GM12874 (cell line): ENCODE data around the gene PLEKHB2.

Experiments
- TF ChIP-seq, protein P1 (sequence below): IDR thresholded peaks from 2 replicates; pipeline ENCODE4 v1.5.1; 2011; ENCODE audit warnings: low read depth, mild to moderate bottlenecking, control low read depth, low read length, moderate library complexity; ENCODE audit not compliant: insufficient read depth

Gene PLEKHB2

DNA sequence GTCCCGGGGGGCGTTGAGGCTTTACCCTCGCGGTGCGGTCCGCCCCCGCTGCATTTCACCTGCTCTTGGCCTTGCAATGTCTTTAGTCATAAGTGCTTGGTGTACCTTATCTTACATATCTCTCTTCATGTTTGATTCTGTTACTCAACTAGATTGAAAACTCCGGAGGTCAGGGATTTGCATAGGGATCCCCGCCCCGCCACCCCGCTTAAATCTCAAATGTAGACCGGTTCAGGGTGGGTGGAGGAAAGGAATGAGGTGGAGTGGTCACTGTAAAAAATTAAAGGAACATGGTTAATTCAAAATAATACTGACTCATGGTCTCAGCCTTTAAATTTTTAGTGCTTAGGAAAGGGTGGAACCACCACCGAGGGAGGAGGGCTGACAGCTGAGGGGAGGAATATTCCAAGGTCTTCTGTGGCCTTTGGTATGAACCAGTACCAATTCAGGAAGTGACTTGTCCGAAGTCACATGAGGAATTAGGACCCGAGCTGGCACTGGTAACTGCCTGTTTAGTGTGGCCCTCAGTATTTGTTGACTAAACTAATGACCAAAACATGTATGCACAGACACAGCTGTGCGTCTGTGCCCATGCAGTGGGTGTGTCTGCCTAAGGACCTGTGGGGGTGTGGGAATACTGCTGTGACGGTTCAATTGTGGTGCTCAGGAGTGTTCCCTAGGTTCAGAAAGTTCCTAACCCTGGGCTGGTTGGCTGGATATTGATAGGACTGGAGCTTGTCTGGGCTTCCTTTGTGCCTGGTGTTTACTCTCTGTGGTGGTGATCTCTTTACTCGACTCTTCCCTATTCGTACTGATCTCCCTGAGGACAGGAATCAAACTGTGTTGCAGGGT lies 1.0 kb downstream of the PLEKHB2 start:
- TF ChIP-seq, protein P1, sequence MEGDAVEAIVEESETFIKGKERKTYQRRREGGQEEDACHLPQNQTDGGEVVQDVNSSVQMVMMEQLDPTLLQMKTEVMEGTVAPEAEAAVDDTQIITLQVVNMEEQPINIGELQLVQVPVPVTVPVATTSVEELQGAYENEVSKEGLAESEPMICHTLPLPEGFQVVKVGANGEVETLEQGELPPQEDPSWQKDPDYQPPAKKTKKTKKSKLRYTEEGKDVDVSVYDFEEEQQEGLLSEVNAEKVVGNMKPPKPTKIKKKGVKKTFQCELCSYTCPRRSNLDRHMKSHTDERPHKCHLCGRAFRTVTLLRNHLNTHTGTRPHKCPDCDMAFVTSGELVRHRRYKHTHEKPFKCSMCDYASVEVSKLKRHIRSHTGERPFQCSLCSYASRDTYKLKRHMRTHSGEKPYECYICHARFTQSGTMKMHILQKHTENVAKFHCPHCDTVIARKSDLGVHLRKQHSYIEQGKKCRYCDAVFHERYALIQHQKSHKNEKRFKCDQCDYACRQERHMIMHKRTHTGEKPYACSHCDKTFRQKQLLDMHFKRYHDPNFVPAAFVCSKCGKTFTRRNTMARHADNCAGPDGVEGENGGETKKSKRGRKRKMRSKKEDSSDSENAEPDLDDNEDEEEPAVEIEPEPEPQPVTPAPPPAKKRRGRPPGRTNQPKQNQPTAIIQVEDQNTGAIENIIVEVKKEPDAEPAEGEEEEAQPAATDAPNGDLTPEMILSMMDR: no peak

DNA sequence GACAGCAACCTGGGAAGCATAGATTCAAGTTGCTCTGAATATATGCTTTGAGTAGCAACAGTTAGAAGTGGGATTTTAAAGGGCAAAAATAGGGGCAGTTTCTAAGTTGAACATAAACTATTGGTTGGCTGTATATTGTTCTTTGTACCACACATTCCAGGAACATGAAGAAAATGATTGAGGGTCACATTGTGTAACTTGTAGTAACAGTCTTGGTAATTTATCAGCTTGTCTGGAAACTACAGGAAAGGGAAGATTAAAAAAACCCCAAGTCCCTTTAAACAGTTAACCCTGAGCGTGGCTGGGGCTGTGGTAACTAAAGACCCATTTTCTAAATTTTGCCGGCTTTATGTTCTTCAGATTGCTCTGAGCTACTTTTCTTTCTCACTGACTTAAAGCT lies 7.4 kb downstream of the PLEKHB2 start:
- TF ChIP-seq, protein P1: no peak

DNA sequence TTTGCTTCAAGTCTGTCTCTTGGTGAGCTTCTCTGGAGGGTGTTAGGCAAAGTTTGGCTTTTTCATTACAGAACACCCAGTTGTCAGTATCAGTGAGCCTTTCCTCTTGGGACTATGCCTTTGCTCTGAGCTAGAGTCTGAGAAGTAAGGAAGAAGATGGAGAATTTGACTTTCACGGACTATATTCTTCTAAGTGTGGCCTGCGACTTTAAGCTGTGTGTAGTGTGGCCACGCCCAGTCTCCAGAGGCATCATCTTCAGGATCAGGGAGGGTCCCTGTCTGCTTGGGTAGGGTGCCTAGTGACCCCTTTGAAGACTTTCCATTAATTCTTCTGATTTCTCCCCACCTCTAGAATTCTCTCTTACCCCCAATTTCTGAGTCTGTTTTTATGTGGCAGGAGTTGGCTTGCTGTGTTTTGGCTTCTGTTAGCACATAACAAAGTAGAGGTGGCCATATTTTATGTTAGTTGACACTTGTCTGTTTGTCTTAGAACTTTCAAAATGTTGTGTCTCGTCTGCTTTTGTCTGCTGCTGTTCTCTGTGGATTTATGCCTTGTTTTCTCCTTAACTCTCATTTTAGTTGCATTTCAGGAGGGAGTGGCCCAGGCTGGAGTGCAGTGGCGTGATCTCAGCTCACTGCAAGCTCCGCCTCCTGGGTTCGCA lies 8.6 kb downstream of the PLEKHB2 start:
- TF ChIP-seq, protein P1: no peak

DNA sequence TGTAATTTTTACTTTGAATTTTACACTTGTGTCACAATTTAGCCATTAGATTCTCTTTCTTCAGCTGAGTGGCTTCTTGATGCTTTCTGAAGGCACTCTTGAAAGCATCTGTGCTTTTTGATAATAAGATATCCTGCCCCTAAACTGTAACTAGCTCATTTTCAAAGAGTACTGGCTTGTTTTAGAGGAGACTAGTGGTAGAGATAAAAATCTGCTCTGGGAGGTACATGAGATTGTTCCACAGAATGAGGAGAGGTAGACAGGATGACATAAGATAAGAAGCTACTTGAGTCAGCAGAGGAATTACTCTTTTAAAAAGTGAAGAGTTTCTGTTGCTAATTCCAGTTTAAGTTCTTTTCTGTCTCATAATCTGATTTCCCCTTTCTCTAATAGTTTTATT lies 10.6 kb downstream of the PLEKHB2 start:
- TF ChIP-seq, protein P1: no peak

DNA sequence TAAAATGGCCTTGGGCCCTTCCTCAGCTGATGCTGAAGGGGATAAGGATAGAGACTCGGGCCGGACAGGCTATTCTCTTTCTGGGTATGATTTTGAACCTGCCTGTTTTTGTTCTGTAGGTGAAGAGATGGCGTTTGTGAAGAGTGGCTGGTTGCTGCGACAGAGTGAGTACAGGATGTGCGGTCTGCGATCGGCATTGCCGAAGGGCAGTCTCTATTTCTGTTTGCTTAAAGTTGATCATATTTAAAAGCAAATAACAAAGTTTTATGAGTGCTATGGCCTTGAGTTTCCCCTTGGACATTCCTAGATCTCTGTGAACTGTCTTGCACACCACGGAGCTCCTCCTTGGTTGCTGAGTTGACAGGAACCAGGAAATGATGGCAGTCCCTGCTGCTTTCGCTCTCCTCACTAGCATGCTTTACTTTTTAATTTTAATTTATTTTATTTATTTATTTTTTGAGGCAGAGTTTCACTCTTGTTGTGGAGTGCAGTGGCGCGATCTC lies 15.7 kb downstream of the PLEKHB2 start:
- TF ChIP-seq, protein P1: no peak

DNA sequence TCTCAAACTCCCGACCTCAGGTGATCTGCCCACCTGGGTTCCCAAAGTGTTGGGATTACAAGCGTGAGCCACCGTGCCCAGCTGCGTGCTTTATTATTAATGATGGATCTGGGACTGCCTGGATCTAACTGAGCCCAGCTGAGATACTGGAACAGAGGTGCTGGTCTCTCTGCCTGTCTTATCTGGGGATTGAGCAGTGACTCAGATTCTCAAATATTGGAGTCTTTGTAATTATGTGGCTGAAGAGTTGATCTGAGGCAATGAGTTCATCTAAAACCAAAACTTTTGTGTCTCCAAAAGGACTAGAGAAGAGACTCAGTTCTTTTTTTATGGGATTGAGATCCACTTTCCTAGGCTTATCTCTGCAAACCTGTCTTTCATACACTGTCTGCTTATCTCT lies 16.3 kb downstream of the PLEKHB2 start:
- TF ChIP-seq, protein P1: no peak

DNA sequence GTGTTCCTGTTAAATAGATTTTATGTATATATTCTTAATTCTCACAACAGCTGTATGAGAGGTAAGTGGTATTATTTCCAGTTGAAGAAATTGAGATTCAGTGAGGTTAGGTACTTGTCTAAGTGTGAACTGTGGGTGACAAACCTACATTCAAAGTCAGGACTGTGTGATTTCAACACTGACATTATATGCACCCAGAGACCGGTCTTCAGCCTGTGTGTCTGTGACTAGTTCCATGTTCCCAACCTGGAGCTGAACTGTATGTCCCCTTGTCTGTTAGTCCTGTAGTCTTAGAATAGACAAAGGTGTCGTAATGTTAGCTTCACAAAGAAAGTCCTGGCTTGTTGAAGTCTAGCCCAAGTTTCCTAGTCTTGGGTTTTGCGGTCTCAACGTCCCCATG lies 17.4 kb downstream of the PLEKHB2 start:
- TF ChIP-seq, protein P1: no peak
